Aorta (tissue), 5 donors: ENCODE results near the gene ELFN1. TPM values are rescaled to one million over a fixed set of nuclear protein-coding genes. Genes with fewer than 3 reads are reported as not detected.

Experiments used
- ATAC-seq: fragments of 200-7000 bp; cut with Tn5 transposase; one replicate; pipeline ENCODE4 v1.9.1; 2022; ENCODE audit warnings: moderate library complexity; ENCODE audit not compliant: low FRiP score
- DNase-seq, 2 donors: peaks; one replicate each; pipeline ENCODE4 v3.0.0-alpha.2; 2020
- H3K27ac ChIP-seq, 2 donors: one replicate each; pipeline ENCODE4 v1.5.1; 2013; ENCODE audit warnings: low read length in 2 of 2, mild to moderate bottlenecking in 2 of 2, moderate library complexity in 2 of 2, control low read depth in 1 of 2, inconsistent platforms in 1 of 2, low read depth in 1 of 2
- H3K27me3 ChIP-seq, 2 donors: one replicate each; pipeline ENCODE4 v1.6.1; 2013; ENCODE audit warnings: control low read depth in 1 of 2, low read length in 1 of 2, mild to moderate bottlenecking in 1 of 2, moderate library complexity in 1 of 2; ENCODE audit not compliant: insufficient read depth in 2 of 2, control insufficient read depth in 1 of 2
- H3K36me3 ChIP-seq, 2 donors: one replicate each; pipeline ENCODE4 v1.6.1; 2013; ENCODE audit warnings: control low read depth in 1 of 2, low read length in 1 of 2, mild to moderate bottlenecking in 1 of 2; ENCODE audit not compliant: insufficient read depth in 2 of 2, control insufficient read depth in 1 of 2
- H3K4me1 ChIP-seq, 2 donors: one replicate each; pipeline ENCODE4 v1.6.1; 2013; ENCODE audit warnings: low read length in 2 of 2, control low read depth in 1 of 2, mild to moderate bottlenecking in 1 of 2, moderate library complexity in 1 of 2; ENCODE audit not compliant: insufficient read depth in 2 of 2, control insufficient read depth in 1 of 2
- H3K4me3 ChIP-seq, 2 donors: one replicate each; pipeline ENCODE4 v1.5.1; 2013; ENCODE audit warnings: low read length in 2 of 2, control low read depth in 1 of 2, mild to moderate bottlenecking in 1 of 2
- H3K9me3 ChIP-seq: one replicate; pipeline ENCODE4 v1.6.1; 2013; ENCODE audit warnings: mild to moderate bottlenecking, low read length; ENCODE audit not compliant: control insufficient read depth
- WGBS, 2 donors: extraction: QIAGEN DNeasy Blood & Tissue Kit; methylation state at CpG; one replicate each; pipeline ENCODE4 v1.1.7; 2013; 5-methylcytosine and 5-hydroxymethylcytosine counted together
- intact Hi-C, 2 donors: fragments of 100-400 bp; cut with DNase I; formaldehyde crosslinking; loops; one replicate each; pipeline versions ENCODE4 v1.14.2 to v1.15.0; 2022
- polyA plus RNA-seq, 2 donors: library from polyadenylated mRNA; stranded (reverse); fragments of 200-250 nt; gene quantifications; one replicate each; pipeline ENCODE4 v1.2.3, GENCODE V29; 2013
- total RNA-seq, 2 donors: library from RNA; stranded (reverse); fragmentation: NEBNext Ultra II Directional; extraction: Animal tissue kit (Norgen Biotek cat#: 25700); gene quantifications; one replicate each; pipeline ENCODE4 v1.2.1, GENCODE V29; 2021
- donor health status: healthy with polysubstance abuse.
- donor health status: Bipolar disorder and iron deficiency.
- donor health status: DM: no; HTN: no; CAD: no.
- donor health status: DM: no; HTN: no; CAD: no.
- donor health status: DM: yes; HTN: yes; CAD: no.

ELFN1 gene
- total and polyA plus RNA-seq, 4 donors: 0.13 to 4.8 (median 1.2) TPM; not detected in 1

GRCh38 chr7:1631678-1632077 lies 38.4 kb upstream of the ELFN1 start:
- Histone ChIP-seq H3K27ac (no peak overlapping the region), H3K4me1 (no peaks in the 10 kb centered on the region), H3K36me3 (no peaks in the 10 kb centered on the region), H3K4me3 (no peak overlapping the region), H3K9me3 (peaks cover 7% of the 10 kb centered on the region), H3K27me3 (no peaks in the 10 kb centered on the region)
- WGBS, 2 donors: 82 to 85% methylated on average over 5 of the region's 5 CpGs
- intact Hi-C loops: no loop called here
- DNase-seq: peak in 1 of 2 donors; percentile 4
- no peak for ATAC-seq

DNA sequence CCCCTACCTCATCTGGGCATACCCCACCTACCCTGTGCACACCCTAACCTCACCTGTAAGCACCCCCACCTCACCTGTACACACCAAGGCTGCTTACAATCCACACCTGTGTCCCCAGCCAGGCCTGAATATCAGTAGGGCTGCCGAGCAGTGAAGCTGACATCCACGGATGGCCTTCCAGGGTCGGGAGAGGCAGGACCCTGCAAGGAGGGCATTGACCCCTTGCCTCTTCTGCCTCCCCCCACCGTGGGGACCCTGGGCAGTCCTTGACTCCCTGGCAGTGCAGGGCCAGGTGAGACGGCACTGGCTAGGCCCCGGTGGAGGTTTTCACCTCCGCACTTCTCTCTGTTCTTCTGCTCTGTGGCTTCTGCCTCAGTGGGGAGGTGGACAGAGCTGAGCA lies 37.6 kb upstream of the ELFN1 start:
- H3K27ac ChIP-seq: no peak overlapping the region
- H3K36me3 ChIP-seq: no peaks in the 10 kb centered on the region
- DNase-seq (peak in 1 of 2 donors; percentile 33), ATAC-seq (no peak)
- no peaks in the 10 kb centered on the region for H3K4me1 ChIP-seq
- H3K27me3 ChIP-seq: no peaks in the 10 kb centered on the region
- H3K4me3 ChIP-seq: no peak overlapping the region
- intact Hi-C loops: no loop called here
- 64 to 77% methylated on average over 7 of the region's 7 CpGs for WGBS, 2 donors
- H3K9me3 ChIP-seq: peaks cover 9% of the 10 kb centered on the region

GRCh38 chr7:1632916-1633785 lies 36.9 kb upstream of the ELFN1 start:
- Histone ChIP-seq H3K27ac (no peak overlapping the region), H3K36me3 (no peaks in the 10 kb centered on the region), H3K4me1 (no peaks in the 10 kb centered on the region), H3K27me3 (no peaks in the 10 kb centered on the region), H3K9me3 (peaks cover 13% of the 10 kb centered on the region), H3K4me3 (no peak overlapping the region)
- intact Hi-C loops: no loop called here
- DNase-seq (peak; percentile 28 to 64), ATAC-seq (no peak)
- WGBS, 2 donors: 57% methylated on average over 13 to 15 of the region's 15 CpGs

DNA sequence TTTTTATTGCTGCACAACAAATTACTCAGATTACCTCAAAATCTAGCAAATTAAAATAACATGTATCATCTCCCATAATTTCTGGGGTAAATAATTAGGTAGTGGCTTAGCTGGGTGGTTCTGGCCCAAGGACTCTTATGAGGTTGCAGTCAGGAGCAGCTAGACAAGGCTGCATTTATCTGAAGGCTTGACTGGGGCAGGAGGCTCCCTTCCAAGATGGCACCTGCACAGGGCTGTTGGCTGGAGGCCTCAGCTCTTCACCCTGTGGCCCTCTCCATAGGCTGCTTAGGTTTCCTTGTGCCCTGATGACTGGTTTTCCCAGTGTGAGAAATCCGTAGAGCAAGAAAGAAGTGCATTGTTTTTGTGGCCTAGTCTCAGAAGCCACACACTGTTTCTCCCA lies 34.7 kb upstream of the ELFN1 start:
- Histone ChIP-seq H3K4me1 (no peaks in the 10 kb centered on the region), H3K9me3 (peaks cover 13% of the 10 kb centered on the region), H3K4me3 (no peak overlapping the region), H3K27ac (no peak overlapping the region), H3K27me3 (no peaks in the 10 kb centered on the region), H3K36me3 (no peaks in the 10 kb centered on the region)
- 94 to 96% methylated on average over 1 of the region's 1 CpG for WGBS, 2 donors
- DNase-seq: no peak
- no peak for ATAC-seq
- intact Hi-C loops: no loop called here

DNA sequence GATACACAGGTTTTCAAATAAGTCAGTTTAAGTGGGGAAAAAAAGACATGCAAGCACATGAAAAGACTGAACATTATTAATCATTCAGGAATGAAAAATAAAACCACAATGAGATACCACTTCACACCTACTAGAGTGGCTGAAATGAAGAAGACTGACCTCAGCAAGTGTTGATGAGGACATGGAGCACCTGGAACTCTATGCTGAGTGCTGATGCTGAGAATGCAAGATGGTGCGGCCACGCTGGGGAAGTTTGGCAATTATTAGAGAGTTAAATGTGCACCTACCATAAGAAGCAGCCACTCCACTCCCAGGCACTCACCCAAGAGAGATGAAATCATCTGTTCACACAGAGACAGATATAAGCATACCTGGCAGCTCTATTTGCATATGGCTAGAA lies 32.9 kb upstream of the ELFN1 start:
- peaks cover 13% of the 10 kb centered on the region for H3K9me3 ChIP-seq
- no peak overlapping the region for H3K4me3 ChIP-seq
- intact Hi-C loops: no loop called here
- 95 to 98% methylated on average over 2 of the region's 2 CpGs for WGBS, 2 donors
- no peaks in the 10 kb centered on the region for H3K4me1 ChIP-seq
- H3K27ac ChIP-seq: no peak overlapping the region
- no peaks in the 10 kb centered on the region for H3K27me3 ChIP-seq
- ATAC-seq (no peak), DNase-seq (no peak)
- no peaks in the 10 kb centered on the region for H3K36me3 ChIP-seq

GRCh38 chr7:1638215-1638661 lies 31.8 kb upstream of the ELFN1 start:
- no peak for ATAC-seq

DNA sequence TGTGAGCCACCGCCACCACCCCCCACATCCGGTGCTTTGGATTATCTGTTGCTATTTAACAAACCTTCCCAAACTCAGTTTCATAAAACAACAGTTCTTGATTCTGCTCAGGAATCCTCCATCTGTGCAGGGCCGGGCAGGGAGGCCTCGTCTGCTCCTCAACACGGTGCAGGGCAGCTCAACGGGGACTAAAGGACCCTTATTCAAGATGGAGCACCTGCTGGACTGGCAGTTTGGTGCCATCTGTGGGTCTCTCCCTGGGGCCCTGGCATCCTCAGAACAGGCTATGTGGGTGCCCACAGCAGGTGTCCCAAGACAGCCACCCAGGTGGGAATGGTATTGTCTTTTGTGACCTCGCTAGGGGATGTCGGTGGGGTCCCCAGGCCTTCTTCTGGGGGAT lies 31.0 kb upstream of the ELFN1 start:
- no peaks in the 10 kb centered on the region for H3K4me1 ChIP-seq
- peak in 1 of 2 donors; percentile 38 for DNase-seq
- H3K9me3 ChIP-seq: peaks cover 13% of the 10 kb centered on the region
- whole genome bisulfite sequencing, 2 donors: 84 to 91% methylated on average over 8 of the region's 8 CpGs
- H3K36me3 ChIP-seq: no peaks in the 10 kb centered on the region
- no peak overlapping the region for H3K27ac ChIP-seq
- no peak for ATAC-seq
- H3K27me3 ChIP-seq: no peaks in the 10 kb centered on the region
- no peak overlapping the region for H3K4me3 ChIP-seq
- intact Hi-C loops: no loop called here

More at GRCh38 chr7:1638215-1638661, 31.8 kb upstream of the ELFN1 start:
- Histone ChIP-seq H3K27me3 (no peaks in the 10 kb centered on the region), H3K4me3 (no peak overlapping the region), H3K36me3 (no peaks in the 10 kb centered on the region), H3K27ac (no peak overlapping the region), H3K9me3 (peaks cover 13% of the 10 kb centered on the region), H3K4me1 (no peaks in the 10 kb centered on the region)
- intact Hi-C loops: no loop called here
- DNase-seq: no peak
- 27% methylated on average over 11 of the region's 11 CpGs for WGBS, 2 donors

GRCh38 chr7:1639532-1640175 lies 30.4 kb upstream of the ELFN1 start:
- H3K27me3 ChIP-seq: no peaks in the 10 kb centered on the region
- WGBS, 2 donors: 50 to 54% methylated on average over 14 to 15 of the region's 15 CpGs

More at GRCh38 chr7:1639532-1640175, 30.4 kb upstream of the ELFN1 start:
- intact Hi-C loops: no loop called here
- ATAC-seq: no peak
- H3K4me3 ChIP-seq: no peak overlapping the region
- H3K4me1 ChIP-seq: no peaks in the 10 kb centered on the region
- H3K36me3 ChIP-seq: no peaks in the 10 kb centered on the region
- peak in 1 of 2 donors; percentile 35 for DNase-seq
- no peak overlapping the region for H3K27ac ChIP-seq
- peaks cover 10% of the 10 kb centered on the region for H3K9me3 ChIP-seq
